ENCODE results near the gene HPX.

Gene HPX, protein sequence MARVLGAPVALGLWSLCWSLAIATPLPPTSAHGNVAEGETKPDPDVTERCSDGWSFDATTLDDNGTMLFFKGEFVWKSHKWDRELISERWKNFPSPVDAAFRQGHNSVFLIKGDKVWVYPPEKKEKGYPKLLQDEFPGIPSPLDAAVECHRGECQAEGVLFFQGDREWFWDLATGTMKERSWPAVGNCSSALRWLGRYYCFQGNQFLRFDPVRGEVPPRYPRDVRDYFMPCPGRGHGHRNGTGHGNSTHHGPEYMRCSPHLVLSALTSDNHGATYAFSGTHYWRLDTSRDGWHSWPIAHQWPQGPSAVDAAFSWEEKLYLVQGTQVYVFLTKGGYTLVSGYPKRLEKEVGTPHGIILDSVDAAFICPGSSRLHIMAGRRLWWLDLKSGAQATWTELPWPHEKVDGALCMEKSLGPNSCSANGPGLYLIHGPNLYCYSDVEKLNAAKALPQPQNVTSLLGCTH

DNA sequence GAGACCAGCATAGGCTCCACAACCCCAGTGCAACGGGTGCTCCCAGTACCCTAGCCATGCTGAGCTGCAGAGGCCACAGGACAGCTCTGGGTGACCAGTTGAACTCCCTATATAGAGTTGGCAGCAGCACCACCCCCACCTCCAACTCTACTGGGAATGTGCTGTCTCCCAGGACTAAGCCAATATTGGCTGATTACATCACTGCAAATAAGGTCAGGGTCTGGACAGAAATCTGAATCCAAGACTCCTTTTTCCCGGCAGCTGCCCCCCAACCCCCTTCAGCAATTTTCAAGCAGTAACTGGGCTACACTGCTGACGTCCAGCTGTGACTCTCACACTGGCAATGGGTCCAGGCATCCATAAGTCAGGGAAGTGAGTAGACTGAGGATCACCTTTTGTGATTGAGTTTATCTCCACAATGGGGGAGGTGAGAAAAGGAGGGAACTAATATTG, at the start of gene HPX:
HPX (minus strand) TSS at position 82 of the 453 bp plus-strand sequence; CDS start at position 58, 24 bp downstream.
- DNase-seq, result no peak

DNA sequence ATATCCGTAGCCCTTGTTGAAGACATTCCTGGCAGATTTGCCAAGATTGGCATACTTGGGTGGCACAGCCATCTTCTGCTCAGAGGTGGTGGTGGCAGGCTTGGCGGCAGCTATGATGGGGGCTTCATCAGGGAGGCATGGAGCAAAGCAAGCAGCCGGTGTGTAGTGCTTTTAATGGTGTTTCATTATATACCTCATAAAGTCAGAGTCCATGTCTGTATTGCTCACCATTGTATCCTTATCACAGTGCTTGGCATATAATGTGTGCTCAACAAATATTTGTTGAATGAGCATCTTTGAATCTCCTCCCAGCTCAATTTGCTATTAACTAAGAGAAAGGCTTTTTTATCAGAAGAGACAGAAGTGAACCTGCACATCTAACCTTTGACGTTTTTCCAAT, 48.5 kb upstream of the HPX start:
- DNase-seq, result no peak

DNA sequence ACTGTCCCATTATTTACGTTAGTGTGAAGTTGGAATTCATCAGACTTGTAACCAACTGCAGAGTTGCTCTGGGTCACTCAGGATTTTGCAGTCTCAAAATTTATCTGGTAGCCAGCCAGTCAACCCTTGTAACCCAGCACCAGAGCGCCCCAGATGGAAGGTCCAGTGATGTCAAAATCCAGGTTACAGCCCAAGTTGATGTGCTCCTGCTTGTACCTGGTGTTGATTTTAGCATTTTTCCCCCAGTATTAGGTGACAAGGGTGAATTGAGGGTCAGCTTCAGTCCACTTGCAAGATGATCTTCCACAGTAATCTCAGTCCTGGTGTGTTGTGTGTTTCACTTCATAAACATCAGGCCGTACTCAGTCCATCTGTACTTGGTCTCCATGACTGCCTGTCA, 48.0 kb upstream of the HPX start:
- no peak for DNase-seq

DNA sequence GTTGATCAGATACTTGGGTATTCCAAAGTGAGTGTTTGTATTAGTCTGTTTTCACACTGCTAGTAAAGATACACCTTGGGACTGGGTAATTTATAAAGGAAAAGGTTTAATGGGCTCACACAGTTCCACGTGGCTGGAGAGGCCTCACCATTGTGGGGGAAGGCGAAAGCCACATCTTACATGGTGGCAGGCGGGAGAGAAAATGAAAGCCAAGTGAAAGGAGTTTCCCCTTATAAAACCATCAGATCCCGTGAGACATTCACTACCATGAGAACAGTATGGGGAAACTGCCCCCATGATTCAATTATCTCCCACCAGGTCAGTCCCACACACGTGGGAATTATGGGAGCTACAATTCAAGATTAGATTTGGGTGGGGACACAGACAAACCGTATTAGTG, 47.6 kb upstream of the HPX start:
- no peak for DNase-seq

DNA sequence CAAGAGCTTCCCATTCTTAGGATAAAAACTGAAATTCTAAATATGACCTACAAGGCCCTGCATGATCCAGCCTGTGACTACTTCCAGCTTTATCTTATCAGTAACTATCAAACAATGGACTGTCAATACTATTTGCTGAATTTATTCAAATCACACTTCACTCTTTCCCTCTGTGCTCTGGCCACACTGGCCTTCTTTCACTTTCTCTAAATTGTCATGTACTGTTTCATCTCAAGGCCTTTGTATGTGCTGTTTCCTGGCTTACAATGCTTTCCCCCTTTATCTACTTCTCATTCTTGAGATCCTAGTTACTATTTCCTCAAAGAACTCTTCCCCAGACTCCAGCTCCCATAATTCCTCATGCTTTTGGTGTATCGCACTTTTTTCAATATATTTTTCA, 46.2 kb upstream of the HPX start:
- no peak for DNase-seq

DNA sequence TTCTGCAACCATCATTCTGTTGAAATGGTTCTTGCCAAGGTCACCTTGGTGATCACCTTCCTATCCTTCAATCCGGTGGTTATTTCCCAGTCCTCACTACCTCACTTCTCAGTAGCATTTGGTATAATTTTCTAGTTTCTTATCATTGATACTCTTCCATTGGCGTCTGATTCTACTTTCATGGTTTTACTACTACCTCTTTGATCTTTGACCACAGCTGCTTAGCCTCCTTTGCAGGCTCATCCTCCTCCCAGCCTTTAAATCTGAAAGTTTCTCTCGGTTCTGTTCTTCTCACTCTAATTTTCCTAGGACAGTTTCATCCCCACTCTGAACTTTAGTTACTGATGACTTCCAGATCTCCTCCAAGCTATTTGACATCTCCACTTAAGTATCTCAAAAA, 45.5 kb upstream of the HPX start:
- DNase-seq, result no peak

DNA sequence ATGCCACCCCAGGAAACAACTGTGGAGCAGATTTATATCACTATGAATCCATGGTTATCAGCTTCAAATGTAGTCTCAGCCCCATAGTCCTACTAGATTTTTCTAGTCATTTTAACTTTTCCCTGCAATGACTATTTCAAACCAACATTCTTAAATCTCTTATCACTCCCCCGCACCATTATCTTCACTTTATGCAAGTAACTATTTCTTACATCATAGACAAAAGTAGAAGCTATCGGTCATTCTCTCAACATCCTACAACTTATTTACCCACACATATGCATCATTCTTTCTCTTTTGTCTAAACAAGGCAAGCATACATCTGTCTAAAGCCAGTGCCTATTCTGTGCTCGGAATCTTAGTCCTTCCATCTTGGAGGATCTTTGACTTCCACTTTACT, 44.9 kb upstream of the HPX start:
- no peak for DNase-seq

DNA sequence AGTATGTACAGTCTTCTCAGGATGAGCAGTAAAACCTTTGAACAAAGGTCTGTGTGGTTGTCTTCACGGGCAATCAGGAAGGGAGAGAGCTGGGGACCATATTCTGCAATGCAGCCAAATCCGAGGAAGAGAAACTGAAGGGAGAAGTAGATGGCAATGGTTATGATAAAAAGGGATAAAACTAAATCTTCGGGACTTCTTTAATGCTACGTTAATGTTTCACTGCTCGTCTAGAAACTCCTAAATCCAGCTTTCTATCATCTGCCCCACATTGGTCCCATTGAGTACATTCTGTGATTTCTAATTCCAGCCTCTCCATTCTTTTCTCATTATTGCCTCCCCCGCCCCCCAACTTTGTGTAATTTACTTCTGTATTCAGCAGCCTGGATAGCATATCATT, 42.2 kb upstream of the HPX start:
- no peak for DNase-seq

DNA sequence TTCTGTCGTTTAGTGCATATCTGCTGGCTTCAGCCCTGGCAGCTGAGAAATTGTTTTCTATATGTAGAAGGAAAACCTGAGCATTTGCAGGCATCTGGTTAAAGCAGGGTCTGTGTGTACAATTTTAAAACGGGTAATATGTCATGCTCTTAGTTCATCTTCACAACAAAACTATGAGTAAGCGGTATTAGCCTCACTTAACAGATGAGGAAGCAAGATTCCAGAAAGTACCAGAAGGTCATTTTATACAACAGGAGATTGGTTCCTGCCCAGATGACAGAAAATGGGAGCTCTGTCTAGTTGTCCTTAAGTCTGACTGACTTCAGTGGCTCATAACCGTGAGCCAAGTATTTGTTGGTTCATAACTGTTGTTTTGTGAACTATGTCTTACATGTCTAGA, 41.7 kb upstream of the HPX start:
- DNase-seq, result no peak

DNA sequence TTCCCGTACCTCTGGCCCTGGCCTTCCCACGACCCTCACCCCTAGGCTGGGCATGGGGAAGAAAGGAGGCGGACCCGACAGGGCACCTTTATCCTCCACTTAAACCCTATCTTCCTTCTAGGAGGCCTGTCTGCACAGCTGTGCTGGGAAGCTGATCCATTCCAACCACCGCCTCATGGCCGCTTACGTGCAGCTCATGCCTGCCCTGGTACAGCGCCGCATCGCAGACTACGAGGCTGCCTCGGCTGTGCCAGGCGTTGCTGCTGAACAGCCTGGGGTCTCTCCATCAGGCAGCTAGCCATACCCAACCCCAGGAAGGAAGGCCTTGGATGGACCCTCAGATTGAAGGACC, 41.1 kb upstream of the HPX start:
- DNase-seq, result no peak

DNA sequence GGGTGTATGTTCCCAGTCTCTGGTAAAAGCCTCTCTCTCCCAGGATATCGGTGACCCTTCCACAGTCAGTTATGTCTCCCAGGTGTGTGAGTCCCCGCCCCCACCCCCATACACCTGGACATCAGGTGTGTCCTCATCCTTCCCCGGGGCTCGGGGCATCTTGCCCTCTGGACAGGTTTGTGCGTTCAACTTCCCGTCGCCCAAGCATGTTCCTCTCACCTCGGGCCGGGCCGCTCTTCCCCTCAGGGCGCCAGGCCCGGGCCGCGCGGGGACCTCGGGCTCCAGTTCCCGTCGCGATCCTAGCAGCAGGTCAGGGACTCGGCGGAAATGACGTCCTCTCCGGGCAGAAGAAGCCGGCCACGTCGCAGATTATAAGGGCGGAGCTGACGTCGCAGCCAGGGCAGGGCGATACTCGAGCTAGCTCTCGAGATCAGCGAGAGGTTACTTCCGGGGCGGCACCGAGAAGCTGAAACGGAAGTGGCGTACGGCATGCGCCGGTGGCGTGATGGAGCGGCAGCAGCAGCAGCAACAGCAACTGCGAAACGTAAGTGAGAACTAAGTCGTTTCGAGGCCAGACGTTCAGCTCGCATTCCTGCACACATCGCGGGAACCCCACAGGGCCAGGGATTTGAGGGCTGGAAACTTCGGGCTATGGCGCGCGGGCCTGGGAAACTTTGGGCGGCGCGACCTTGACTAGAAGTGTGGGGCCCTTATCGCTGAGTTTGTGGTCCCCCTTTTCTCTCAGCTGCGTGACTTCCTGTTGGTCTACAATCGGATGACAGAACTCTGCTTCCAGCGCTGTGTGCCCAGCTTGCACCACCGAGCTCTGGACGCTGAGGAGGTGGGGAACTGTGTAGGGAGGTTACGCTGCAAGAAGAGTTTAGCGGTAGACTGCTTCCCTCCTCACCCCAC, 40.5 kb upstream of the HPX start, which contains the start of the genes ARFIP2 and TIMM10B:
ARFIP2 (minus strand) TSS at position 320 of the 912 bp plus-strand sequence. CDS start 910 bp downstream, outside the sequence.
TIMM10B (plus strand) TSS at position 490 of the 912 bp plus-strand sequence; CDS start at position 506, 16 bp downstream.
- DNase-seq, result peak; percentile 95

DNA sequence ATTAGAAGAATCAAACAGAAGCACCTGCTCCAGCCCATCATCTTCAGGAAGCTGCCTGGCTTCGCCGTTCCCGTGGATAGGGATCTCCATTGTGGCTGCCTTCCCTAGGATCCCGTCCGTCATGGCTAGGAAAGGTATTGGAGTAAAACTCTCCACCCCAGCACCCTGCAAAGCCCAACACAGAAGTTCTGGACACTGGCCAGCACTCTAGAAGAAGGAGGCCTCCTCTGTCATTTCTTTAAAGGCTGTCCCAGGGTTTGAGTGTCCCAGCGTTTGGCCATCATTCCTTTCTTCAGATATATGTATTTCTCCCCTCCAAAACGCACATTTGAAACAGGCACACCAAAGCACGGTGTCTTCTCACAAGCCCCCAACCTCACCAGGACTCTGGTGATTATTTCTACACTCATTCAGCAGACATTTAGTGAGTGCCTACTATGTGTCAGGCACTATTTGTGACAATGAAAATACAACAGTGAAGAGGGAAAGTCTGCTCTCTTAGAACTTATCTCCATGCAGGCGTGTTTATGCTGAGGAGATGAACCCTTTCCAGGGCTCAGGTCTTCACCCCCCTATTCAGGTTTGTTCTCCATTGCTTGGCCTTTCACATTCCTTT, 39.6 kb upstream of the HPX start:
- DNase-seq, result no peak

DNA sequence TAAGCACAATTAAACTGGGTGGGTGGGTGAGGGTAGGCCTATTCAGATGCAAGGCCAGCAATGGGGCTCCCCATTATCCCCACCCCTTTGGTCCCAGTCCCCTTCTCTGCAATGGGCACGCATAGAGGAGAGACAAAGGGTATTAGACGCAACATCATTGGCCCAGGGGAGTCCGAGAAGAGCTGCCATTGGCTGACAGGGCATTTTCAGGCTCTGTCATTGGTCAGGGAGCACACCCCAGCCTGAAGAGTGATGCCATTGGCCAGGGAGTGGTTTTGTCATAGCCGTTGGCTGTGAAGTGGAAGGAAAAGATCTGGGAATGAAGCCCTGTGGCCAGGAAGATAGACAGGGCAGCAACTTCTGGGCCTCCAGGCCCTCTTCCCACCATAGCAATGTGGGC, 35.8 kb upstream of the HPX start:
- no peak for DNase-seq

DNA sequence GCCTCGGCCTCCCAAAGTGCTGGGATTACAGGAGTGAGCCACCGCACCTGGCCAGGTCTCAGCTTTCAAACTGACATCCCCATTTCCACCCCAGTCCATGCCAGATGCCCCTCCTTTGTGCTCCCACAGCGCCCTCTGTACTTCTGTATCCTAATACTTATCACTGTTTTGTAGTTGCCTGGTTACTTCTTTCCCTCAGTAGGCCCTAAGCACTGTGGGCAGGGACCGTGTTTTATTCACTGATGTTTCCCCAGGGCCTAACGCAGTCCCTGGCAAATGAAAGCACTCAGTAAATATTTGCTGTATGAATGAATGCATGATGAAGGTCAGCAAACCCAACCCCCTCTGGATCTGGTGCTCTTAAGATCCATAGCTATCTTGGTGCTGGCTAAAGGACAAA, 35.1 kb upstream of the HPX start:
- peak; percentile 71 for DNase-seq

DNA sequence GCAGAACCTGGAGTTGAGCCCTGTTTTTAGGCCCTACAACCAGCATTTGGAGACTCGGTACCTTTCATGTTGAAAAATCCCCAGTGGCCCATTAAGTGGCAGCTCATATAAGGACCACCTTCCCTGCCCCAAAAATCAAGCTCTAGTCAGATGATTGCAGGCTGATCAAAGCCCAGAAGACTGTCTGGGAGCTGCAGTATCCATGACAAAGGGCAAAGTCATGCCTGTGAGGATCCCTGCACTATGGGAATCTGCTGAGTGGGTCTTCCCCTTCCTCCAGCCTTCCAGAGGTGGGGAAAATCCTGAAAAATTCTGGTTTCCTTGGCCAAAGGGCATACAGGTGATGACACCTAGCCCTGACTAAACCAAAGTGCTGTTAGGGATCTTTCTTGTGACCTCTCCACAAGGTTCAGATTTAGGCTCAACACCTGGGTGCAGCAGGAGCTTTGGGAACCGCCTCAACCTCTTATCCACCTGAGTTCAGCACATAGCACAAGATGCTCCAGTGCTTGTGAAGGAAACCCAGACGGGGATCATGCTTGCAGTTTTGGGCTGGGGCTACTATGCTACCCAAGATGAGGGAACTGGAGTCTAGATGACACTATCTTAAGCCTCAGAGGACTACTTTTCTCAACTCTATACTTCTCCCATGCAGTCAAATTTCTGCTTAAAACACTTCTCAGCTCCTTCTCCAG, 34.2 kb upstream of the HPX start:
- DNase-seq, result no peak

DNA sequence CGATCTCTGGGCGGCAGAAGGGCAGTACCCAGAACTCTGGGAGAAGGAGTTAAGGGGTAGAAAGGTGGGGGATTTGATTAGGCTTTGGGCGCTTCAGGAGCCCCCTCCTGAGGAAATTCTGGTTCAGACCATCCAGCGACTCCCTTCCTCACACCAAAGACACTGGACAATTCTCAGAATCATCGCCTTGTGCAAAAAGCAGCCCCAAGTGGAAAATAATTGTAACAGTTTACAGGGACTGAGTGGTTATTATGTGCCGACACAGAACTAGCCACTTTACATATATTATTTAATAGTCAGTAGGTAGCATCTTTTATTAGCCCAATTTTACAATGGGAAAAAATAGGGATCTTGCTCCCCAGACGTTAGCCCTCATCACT, 33.6 kb upstream of the HPX start:
- no peak for DNase-seq

DNA sequence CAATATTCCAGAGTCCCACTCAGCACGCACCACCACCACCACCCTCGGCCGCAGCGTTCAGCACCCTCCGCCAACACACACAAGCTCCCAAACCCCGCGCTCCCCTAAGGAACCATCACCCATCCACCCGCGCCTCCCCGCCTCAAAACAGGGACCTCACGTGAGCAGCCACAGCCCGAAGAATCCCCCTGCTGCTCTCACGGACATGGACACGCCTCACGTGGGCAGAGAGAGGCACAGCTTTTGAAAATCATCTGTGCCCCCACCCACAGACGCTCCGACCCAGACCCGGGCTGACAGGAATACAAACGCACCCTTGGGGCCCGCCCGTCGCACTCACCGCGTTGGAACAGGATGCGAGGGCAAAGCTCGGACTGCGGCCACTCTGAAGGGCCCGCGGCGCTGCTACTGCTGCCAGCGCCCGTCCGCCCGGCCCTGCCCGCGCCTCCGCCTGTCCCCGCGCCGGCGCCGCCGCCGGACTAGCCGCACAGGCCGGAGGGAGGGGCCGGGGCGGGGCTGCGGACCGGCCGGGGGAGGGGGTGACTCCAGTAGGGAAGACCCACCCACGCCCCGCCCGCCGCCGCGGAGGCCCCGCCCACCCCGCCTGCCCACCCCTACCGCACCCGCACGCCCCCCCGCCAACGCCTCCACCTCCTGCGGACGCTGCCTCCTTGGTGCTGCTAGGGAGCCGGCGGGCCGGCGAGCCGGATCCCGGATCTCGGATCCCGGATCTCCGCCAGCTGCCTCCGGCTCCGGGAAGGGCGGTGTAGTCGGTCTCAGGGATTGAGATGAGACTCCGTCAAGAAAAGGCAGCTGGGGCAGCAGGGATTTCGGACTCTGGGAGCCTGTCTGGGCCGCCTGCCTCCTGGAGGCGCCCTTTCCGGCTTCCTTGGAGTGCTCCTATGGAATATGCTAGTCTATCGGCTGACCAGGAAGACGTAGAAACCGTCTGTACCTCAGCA, 32.9 kb upstream of the HPX start, which contains the start of gene TRIM3:
TRIM3 (minus strand) TSS at position 491 of the 962 bp plus-strand sequence. CDS start 8,246 bp downstream, outside the sequence.
- DNase-seq, result peak; percentile 63

DNA sequence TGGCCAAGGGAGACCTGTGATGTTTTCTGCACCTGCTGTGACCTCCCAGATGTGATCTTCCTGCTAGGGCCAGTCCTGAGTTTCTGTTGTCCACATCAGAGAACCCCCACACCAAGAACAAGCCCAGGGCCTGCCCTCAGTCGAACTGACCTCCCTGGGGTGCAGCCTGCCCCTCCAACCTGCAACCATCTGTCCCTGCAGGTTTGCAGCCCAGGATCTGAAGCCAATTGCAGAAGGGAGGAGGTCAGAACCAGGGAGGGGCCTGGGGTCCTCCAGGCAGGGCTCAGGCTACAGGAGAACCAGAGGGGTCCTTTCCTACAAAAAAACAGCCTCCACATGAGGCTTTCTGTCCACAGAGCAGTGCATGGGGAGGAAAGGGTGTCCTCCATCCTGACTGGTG, 32.1 kb upstream of the HPX start:
- no peak for DNase-seq

DNA sequence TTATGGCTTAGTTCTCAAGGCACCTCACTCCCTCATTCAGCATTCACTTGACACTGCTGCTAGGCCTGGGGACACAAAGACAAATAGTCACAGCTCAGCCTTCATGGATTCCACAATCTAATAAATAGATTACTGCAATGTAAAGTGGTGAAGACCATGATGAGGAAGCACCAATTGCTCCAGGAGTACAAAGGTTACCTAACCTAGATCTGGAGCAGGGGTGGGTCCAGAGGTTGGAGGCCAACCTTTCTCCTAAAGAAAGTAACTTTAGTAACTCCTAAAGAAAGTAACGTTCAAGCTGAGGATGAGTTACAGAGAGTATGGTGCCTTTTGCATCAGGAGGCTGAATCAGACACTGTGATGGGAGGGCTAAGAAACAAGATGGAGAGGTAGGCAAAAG, 28.8 kb upstream of the HPX start:
- no peak for DNase-seq

DNA sequence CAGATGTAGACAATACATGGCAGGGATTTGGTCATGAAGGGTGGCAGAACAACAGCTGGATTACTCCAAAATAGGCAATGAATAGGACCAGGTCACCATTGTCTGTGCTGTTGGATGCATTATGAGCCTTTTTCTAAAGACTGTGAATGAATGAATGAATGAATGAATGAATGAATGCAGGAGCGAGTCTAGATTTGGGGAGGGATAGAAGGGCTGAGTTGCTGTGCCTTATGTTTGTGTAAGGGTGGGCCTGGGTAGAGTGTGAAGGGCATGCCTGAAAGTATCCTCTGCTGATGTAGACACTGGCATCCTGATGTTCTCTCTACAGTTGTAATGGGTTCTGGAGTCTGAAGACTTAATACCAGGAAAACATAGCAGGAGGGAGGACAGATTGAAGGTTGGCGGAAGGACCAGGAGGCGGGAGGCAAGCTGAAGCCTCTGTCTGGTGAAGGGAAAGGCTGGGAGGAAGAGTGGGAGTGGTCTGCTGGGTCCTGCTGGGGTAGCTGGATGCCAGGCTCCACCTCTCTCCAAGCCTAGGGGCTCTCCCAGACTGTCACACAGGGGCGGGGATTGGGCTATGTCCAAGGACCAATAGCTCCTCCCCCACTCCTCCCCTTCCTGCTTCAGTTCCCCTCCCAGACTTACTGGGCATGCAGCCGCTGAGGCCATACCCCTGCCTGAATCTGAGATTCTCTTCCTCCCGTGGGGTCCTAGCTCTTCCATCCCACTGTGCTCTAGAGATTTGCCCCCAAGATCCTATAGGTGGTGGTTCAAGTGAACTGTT, 28.1 kb upstream of the HPX start:
- DNase-seq, result peak; percentile 92

DNA sequence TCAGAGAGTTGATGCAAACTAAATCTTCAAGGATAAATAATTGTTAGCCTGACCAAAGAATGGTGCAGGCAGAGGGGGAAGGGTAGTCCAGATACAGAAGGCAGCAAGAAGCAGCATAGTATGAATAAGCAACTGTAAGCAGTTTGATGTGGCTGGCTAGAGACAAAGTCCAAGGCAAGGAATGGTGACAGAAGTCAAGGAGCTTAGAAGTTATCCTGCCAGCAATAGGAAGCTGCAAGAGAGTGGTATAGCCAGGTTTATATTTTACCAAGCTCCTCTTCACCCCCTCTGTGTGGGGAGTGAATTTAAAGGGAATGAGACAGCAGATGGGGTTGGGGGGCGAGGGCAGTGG, 18.3 kb upstream of the HPX start:
- DNase-seq, result no peak
